WTC11 (cell line): ENCODE measurements around the gene MRPS17. TPM values are rescaled to one million over a fixed set of nuclear protein-coding genes. Genes with fewer than 3 reads are reported as not detected.

Experiments
- ATAC-seq: fragments of 200-7000 bp; cut with Tn5 transposase; 2 replicates; pipeline ENCODE4 v1.10.0; 2021; ENCODE audit warnings: mild to moderate bottlenecking, moderate library complexity
- CTCF ChIA-PET: fragments of 300-600 bp; sonication (Branson Sonifier 250); formaldehyde crosslinking; loops from one replicate; lab custom pipeline; 2021; ENCODE audit warnings: antibody characterized with exemption; lab: Charles Lee
- POLR2A ChIA-PET: fragments of 350-600 bp; sonication (Branson Sonifier 250); formaldehyde crosslinking; loops from one replicate; lab custom pipeline; 2021; ENCODE audit warnings: antibody characterized with exemption; lab: Charles Lee
- DNase-seq: peaks from one replicate; pipeline ENCODE4 v3.0.0; 2021; ENCODE audit warnings: low spot score
- H3K27ac Mint-ChIP-seq: 2 replicates; pipeline ENCODE4 v1.8.0; 2021; ENCODE audit warnings: mixed read lengths
- H3K27me3 Mint-ChIP-seq: 2 replicates; pipeline ENCODE4 v1.8.0; 2021; ENCODE audit warnings: low read depth, mild to moderate bottlenecking, moderate library complexity, mixed read lengths
- H3K36me3 Mint-ChIP-seq: 2 replicates; pipeline ENCODE4 v1.8.0; 2021; ENCODE audit warnings: mixed read lengths
- H3K4me1 Mint-ChIP-seq: 2 replicates; pipeline ENCODE4 v1.8.0; 2022; ENCODE audit warnings: mixed read lengths
- H3K4me3 Mint-ChIP-seq: 2 replicates; pipeline ENCODE4 v1.8.0; 2021; ENCODE audit warnings: mild to moderate bottlenecking, moderate library complexity, mixed read lengths
- H3K9me3 Mint-ChIP-seq: 2 replicates; pipeline ENCODE4 v1.8.0; 2021; ENCODE audit warnings: mixed read lengths
- CREB1 ChIP-seq: sonication (generic); formaldehyde crosslinking; IDR thresholded peaks from 2 replicates; pipeline ENCODE4 v1.8.0; 2023; ENCODE audit warnings: mild to moderate bottlenecking, missing genetic modification reagents
- ELF4 ChIP-seq: sonication (generic); formaldehyde crosslinking; IDR thresholded peaks from 2 replicates; pipeline ENCODE4 v1.8.1; 2022; ENCODE audit warnings: low read depth, mild to moderate bottlenecking, moderate library complexity, missing genetic modification reagents
- ESRRA ChIP-seq: sonication (generic); formaldehyde crosslinking; IDR thresholded peaks from 2 replicates; pipeline ENCODE4 v1.8.1; 2022; ENCODE audit warnings: mild to moderate bottlenecking, missing genetic modification reagents, borderline replicate concordance
- FOXP1 ChIP-seq: sonication (generic); formaldehyde crosslinking; IDR thresholded peaks from 2 replicates; pipeline ENCODE4 v1.8.0; 2022; ENCODE audit warnings: missing genetic modification reagents, mild to moderate bottlenecking, moderate library complexity, borderline replicate concordance
- IRF2 ChIP-seq: sonication (generic); formaldehyde crosslinking; IDR thresholded peaks from 2 replicates; pipeline ENCODE4 v1.8.0; 2022; ENCODE audit warnings: low read depth, missing genetic modification reagents, borderline replicate concordance
- JUN ChIP-seq: sonication (generic); formaldehyde crosslinking; IDR thresholded peaks from 2 replicates; pipeline ENCODE4 v1.8.0; 2023; ENCODE audit warnings: mild to moderate bottlenecking, missing genetic modification reagents
- KAT7 ChIP-seq: sonication (generic); formaldehyde crosslinking; IDR thresholded peaks from 2 replicates; pipeline ENCODE4 v1.8.1; 2023; ENCODE audit warnings: missing genetic modification reagents, mild to moderate bottlenecking, borderline replicate concordance
- NFATC4 ChIP-seq: fragments of 250-450 bp; sonication (Bioruptor Pico); IDR thresholded peaks from 2 replicates; pipeline ENCODE4 v1.9.0; 2021; ENCODE audit warnings: mild to moderate bottlenecking
- NR1H2 ChIP-seq: sonication (generic); formaldehyde crosslinking; IDR thresholded peaks from 2 replicates; pipeline ENCODE4 v1.9.0; 2021; ENCODE audit warnings: mild to moderate bottlenecking, moderate library complexity, missing genetic modification reagents
- NR2C2 ChIP-seq: sonication (generic); formaldehyde crosslinking; IDR thresholded peaks from 2 replicates; pipeline ENCODE4 v1.8.0; 2022; ENCODE audit warnings: mild to moderate bottlenecking, missing genetic modification reagents
- OVOL2 ChIP-seq: fragments of 250-450 bp; sonication (Bioruptor Pico); IDR thresholded peaks from 2 replicates; pipeline ENCODE4 v1.9.0; 2021; ENCODE audit warnings: mild to moderate bottlenecking, borderline replicate concordance
- RORB ChIP-seq: fragments of 250-450 bp; sonication (Bioruptor Pico); IDR thresholded peaks from 2 replicates; pipeline ENCODE4 v1.9.0; 2021; ENCODE audit warnings: mild to moderate bottlenecking
- SMAD3 ChIP-seq: sonication (generic); formaldehyde crosslinking; IDR thresholded peaks from 2 replicates; pipeline ENCODE4 v1.8.0; 2022; ENCODE audit warnings: missing genetic modification reagents, mild to moderate bottlenecking, borderline replicate concordance
- TCF7 ChIP-seq: sonication (generic); formaldehyde crosslinking; IDR thresholded peaks from 2 replicates; pipeline ENCODE4 v1.8.0; 2022; ENCODE audit warnings: mild to moderate bottlenecking, low read depth, missing genetic modification reagents, moderate library complexity
- TP53 ChIP-seq: sonication (generic); formaldehyde crosslinking; IDR thresholded peaks from 2 replicates; pipeline ENCODE4 v1.8.1; 2023; ENCODE audit warnings: mild to moderate bottlenecking, missing genetic modification reagents
- ZNF263 ChIP-seq: sonication (generic); formaldehyde crosslinking; IDR thresholded peaks from 2 replicates; pipeline ENCODE4 v1.8.1; 2022; ENCODE audit warnings: low read depth, mild to moderate bottlenecking, moderate library complexity, missing genetic modification reagents
- ZNF317 ChIP-seq: sonication (generic); formaldehyde crosslinking; IDR thresholded peaks from 2 replicates; pipeline ENCODE4 v1.8.1; 2023; ENCODE audit warnings: low read depth, mild to moderate bottlenecking, moderate library complexity, missing genetic modification reagents, borderline replicate concordance
- ZNF423 ChIP-seq: fragments of 250-450 bp; sonication (Bioruptor Pico); IDR thresholded peaks from 2 replicates; pipeline ENCODE4 v2.1.2; 2022; ENCODE audit warnings: mild to moderate bottlenecking, moderate library complexity
- total RNA-seq: library from RNA; stranded (reverse); gene quantifications from 3 replicates; pipeline ENCODE4 v1.2.3, GENCODE V29; 2021
- TF ChIP-seq, protein P1 (sequence below): sonication (generic); formaldehyde crosslinking; IDR thresholded peaks from 2 replicates; pipeline ENCODE4 v1.8.1; 2023; ENCODE audit warnings: mild to moderate bottlenecking, moderate library complexity, missing genetic modification reagents
- TF ChIP-seq, protein P2 (sequence below): fragments of 250-450 bp; sonication (Bioruptor Pico); IDR thresholded peaks from 2 replicates; pipeline ENCODE4 v1.8.0; 2021; ENCODE audit warnings: mild to moderate bottlenecking
- TF ChIP-seq, protein P3 (sequence below): sonication (generic); formaldehyde crosslinking; IDR thresholded peaks from 2 replicates; pipeline ENCODE4 v1.8.1; 2023; ENCODE audit warnings: mild to moderate bottlenecking, missing genetic modification reagents
- TF ChIP-seq, protein P4 (sequence below): sonication (generic); formaldehyde crosslinking; IDR thresholded peaks from 2 replicates; pipeline ENCODE4 v1.8.0; 2022; ENCODE audit warnings: mild to moderate bottlenecking, missing genetic modification reagents
- TF ChIP-seq, protein P5 (sequence below): sonication (generic); formaldehyde crosslinking; conservative IDR thresholded peaks from 2 replicates; pipeline ENCODE4 v1.8.1; 2023; ENCODE audit warnings: mild to moderate bottlenecking, low read depth, missing genetic modification reagents, moderate library complexity
- TF ChIP-seq, protein P6 (sequence below): fragments of 200-600 bp; IDR thresholded peaks from 2 replicates; pipeline ENCODE4 v1.8.0; 2022; ENCODE audit warnings: antibody characterized with exemption
- TF ChIP-seq, protein P7 (sequence below): sonication (generic); formaldehyde crosslinking; IDR thresholded peaks from 2 replicates; pipeline ENCODE4 v1.8.0; 2022; ENCODE audit warnings: mild to moderate bottlenecking, missing genetic modification reagents

Gene MRPS17
- total RNA-seq, 1 experiment from 2014 or later, result 25.6 TPM

DNA sequence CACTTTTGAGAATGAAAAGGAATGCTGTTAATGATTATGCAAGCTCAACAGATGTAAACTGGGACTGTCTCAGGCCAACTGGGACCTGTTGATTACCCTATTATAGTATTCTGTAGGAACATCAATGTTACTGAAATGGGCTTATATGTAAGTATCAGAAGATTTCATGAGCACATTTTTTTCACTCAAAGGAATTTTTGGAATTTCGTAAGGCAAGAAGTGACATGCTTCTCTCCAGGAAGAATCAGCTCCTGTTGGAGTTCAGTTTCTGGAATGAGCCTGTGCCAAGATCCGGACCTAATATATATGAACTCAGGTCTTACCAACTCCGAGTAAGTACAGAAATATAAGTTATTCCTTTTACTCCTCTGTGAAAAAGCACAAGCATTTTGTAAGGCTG, 31.9 kb downstream of the MRPS17 start:
- ChIA-PET POLR2A (no interaction called here), CTCF (interaction anchor here (0.5 kb wide), 1 partner anchor 10 kb away, joined by 4 read pairs; no protein-coding TSS in a partner anchor)
- no peak overlapping the region for H3K4me3 Mint-ChIP-seq
- ATAC-seq (no peak), DNase-seq (no peak)
- TF ChIP-seq NR2C2 (CRISPR knock-in tag) (no peak), TCF7 (CRISPR knock-in tag) (no peak), RORB (CRISPR knock-in tag) (no peak), KAT7 (no peak), SMAD3 (CRISPR knock-in tag) (no peak), TP53 (CRISPR knock-in tag) (no peak), ESRRA (CRISPR knock-in tag) (no peak), JUN (no peak), ZNF263 (CRISPR knock-in tag) (no peak), ZNF317 (CRISPR knock-in tag) (no peak)
- TF ChIP-seq, protein P1, sequence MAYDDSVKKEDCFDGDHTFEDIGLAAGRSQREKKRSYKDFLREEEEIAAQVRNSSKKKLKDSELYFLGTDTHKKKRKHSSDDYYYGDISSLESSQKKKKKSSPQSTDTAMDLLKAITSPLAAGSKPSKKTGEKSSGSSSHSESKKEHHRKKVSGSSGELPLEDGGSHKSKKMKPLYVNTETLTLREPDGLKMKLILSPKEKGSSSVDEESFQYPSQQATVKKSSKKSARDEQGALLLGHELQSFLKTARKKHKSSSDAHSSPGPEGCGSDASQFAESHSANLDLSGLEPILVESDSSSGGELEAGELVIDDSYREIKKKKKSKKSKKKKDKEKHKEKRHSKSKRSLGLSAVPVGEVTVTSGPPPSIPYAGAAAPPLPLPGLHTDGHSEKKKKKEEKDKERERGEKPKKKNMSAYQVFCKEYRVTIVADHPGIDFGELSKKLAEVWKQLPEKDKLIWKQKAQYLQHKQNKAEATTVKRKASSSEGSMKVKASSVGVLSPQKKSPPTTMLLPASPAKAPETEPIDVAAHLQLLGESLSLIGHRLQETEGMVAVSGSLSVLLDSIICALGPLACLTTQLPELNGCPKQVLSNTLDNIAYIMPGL (CRISPR knock-in tag), result no peak
- TF ChIP-seq, protein P2, sequence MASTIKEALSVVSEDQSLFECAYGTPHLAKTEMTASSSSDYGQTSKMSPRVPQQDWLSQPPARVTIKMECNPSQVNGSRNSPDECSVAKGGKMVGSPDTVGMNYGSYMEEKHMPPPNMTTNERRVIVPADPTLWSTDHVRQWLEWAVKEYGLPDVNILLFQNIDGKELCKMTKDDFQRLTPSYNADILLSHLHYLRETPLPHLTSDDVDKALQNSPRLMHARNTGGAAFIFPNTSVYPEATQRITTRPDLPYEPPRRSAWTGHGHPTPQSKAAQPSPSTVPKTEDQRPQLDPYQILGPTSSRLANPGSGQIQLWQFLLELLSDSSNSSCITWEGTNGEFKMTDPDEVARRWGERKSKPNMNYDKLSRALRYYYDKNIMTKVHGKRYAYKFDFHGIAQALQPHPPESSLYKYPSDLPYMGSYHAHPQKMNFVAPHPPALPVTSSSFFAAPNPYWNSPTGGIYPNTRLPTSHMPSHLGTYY (CRISPR knock-in tag), result no peak
- H3K27ac Mint-ChIP-seq, result no peak overlapping the region
- H3K9me3 Mint-ChIP-seq, result no peaks in the 10 kb centered on the region
- H3K4me1 Mint-ChIP-seq, result no peaks in the 10 kb centered on the region
- H3K27me3 Mint-ChIP-seq, result no peaks in the 10 kb centered on the region
- H3K36me3 Mint-ChIP-seq, result peaks cover 46% of the 10 kb centered on the region

DNA sequence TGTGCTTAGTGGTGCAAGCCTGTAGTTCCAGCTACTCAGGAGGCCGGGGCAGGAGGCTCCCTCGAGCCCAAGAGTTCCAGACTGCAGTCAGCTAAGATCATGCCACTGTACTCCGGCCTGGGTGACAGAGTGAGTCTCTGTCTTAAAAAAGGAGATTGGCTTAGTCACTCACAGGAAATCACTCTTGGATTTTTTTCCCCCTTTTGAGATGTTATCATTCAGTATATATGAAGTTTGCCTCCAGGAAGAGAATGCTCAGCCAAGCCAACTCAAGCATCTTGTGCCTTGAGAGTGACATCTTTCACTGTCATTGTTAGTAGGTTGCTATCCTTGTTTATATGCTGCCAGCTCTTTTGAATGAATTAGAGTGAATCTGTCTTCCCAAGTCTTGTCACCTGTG, 40.7 kb downstream of the MRPS17 start:
- no peak for ATAC-seq
- no peak for TF ChIP-seq IRF2
- TF ChIP-seq, protein P3, sequence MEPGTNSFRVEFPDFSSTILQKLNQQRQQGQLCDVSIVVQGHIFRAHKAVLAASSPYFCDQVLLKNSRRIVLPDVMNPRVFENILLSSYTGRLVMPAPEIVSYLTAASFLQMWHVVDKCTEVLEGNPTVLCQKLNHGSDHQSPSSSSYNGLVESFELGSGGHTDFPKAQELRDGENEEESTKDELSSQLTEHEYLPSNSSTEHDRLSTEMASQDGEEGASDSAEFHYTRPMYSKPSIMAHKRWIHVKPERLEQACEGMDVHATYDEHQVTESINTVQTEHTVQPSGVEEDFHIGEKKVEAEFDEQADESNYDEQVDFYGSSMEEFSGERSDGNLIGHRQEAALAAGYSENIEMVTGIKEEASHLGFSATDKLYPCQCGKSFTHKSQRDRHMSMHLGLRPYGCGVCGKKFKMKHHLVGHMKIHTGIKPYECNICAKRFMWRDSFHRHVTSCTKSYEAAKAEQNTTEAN (CRISPR knock-in tag), result no peak
- TF ChIP-seq, protein P4, sequence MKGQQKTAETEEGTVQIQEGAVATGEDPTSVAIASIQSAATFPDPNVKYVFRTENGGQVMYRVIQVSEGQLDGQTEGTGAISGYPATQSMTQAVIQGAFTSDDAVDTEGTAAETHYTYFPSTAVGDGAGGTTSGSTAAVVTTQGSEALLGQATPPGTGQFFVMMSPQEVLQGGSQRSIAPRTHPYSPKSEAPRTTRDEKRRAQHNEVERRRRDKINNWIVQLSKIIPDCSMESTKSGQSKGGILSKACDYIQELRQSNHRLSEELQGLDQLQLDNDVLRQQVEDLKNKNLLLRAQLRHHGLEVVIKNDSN (CRISPR knock-in tag), result no peak
- TF ChIP-seq, protein P5, sequence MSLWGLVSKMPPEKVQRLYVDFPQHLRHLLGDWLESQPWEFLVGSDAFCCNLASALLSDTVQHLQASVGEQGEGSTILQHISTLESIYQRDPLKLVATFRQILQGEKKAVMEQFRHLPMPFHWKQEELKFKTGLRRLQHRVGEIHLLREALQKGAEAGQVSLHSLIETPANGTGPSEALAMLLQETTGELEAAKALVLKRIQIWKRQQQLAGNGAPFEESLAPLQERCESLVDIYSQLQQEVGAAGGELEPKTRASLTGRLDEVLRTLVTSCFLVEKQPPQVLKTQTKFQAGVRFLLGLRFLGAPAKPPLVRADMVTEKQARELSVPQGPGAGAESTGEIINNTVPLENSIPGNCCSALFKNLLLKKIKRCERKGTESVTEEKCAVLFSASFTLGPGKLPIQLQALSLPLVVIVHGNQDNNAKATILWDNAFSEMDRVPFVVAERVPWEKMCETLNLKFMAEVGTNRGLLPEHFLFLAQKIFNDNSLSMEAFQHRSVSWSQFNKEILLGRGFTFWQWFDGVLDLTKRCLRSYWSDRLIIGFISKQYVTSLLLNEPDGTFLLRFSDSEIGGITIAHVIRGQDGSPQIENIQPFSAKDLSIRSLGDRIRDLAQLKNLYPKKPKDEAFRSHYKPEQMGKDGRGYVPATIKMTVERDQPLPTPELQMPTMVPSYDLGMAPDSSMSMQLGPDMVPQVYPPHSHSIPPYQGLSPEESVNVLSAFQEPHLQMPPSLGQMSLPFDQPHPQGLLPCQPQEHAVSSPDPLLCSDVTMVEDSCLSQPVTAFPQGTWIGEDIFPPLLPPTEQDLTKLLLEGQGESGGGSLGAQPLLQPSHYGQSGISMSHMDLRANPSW (CRISPR knock-in tag), result no peak
- no peak for TF ChIP-seq NR1H2 (CRISPR knock-in tag)
- TF ChIP-seq, protein P6, sequence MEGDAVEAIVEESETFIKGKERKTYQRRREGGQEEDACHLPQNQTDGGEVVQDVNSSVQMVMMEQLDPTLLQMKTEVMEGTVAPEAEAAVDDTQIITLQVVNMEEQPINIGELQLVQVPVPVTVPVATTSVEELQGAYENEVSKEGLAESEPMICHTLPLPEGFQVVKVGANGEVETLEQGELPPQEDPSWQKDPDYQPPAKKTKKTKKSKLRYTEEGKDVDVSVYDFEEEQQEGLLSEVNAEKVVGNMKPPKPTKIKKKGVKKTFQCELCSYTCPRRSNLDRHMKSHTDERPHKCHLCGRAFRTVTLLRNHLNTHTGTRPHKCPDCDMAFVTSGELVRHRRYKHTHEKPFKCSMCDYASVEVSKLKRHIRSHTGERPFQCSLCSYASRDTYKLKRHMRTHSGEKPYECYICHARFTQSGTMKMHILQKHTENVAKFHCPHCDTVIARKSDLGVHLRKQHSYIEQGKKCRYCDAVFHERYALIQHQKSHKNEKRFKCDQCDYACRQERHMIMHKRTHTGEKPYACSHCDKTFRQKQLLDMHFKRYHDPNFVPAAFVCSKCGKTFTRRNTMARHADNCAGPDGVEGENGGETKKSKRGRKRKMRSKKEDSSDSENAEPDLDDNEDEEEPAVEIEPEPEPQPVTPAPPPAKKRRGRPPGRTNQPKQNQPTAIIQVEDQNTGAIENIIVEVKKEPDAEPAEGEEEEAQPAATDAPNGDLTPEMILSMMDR, result no peak
- TF ChIP-seq ZNF423 (CRISPR knock-in tag), result no peak
- no peak for TF ChIP-seq FOXP1 (CRISPR knock-in tag)
- no peak for TF ChIP-seq CREB1 (CRISPR knock-in tag)
- no peak for TF ChIP-seq OVOL2 (CRISPR knock-in tag)
- no peak for TF ChIP-seq ESRRA (CRISPR knock-in tag)
- no peak for TF ChIP-seq ELF4
- no peak for TF ChIP-seq NFATC4 (CRISPR knock-in tag)
- TF ChIP-seq, protein P7, sequence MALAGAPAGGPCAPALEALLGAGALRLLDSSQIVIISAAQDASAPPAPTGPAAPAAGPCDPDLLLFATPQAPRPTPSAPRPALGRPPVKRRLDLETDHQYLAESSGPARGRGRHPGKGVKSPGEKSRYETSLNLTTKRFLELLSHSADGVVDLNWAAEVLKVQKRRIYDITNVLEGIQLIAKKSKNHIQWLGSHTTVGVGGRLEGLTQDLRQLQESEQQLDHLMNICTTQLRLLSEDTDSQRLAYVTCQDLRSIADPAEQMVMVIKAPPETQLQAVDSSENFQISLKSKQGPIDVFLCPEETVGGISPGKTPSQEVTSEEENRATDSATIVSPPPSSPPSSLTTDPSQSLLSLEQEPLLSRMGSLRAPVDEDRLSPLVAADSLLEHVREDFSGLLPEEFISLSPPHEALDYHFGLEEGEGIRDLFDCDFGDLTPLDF (CRISPR knock-in tag), result no peak
- CTCF ChIA-PET, result no interaction called here

More for the DNA sequence above, 40.7 kb downstream of the MRPS17 start:
- Mint-ChIP-seq H3K4me3 (no peak overlapping the region), H3K27me3 (no peaks in the 10 kb centered on the region), H3K4me1 (no peaks in the 10 kb centered on the region), H3K36me3 (peaks cover 15% of the 10 kb centered on the region), H3K9me3 (no peaks in the 10 kb centered on the region), H3K27ac (no peak overlapping the region)
- DNase-seq, result no peak
- POLR2A ChIA-PET, result no interaction called here
